ENCODE data around the gene ZNF512. TPM values are rescaled to one million over a fixed set of nuclear protein-coding genes. Genes with fewer than 3 reads are reported as not detected.

The ZNF512 gene
- total and polyA plus RNA-seq, 9 donors, result 28.8 to 79.7 (median 53.4) TPM

DNA sequence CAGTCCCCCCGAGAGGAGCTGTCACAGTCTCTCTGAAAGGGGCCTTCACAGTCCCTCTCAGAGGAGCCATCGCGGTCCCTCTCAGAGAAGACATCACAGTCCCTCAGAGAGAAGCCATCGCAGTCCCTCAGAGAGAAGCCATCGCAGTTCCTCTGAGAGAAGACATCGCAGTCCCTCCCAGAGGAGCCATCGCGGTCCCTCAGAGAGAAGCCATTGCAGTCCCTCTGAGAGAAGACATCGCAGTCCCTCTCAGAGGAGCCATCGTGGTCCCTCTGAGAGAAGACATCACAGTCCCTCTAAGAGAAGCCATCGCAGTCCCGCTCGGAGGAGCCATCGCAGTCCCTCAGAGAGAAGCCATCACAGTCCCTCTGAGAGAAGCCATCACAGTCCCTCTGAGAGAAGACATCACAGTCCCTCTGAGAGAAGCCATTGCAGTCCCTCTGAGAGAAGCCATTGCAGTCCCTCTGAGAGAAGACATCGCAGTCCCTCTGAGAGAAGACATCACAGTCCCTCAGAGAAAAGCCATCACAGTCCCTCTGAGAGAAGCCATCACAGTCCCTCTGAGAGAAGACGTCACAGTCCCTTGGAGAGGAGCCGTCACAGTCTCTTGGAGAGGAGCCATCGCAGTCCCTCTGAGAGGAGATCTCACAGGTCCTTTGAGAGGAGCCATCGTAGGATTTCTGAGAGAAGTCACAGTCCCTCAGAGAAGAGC is 1.3 kb upstream of the ZNF512 start:
- DNase-seq, result no peak

DNA sequence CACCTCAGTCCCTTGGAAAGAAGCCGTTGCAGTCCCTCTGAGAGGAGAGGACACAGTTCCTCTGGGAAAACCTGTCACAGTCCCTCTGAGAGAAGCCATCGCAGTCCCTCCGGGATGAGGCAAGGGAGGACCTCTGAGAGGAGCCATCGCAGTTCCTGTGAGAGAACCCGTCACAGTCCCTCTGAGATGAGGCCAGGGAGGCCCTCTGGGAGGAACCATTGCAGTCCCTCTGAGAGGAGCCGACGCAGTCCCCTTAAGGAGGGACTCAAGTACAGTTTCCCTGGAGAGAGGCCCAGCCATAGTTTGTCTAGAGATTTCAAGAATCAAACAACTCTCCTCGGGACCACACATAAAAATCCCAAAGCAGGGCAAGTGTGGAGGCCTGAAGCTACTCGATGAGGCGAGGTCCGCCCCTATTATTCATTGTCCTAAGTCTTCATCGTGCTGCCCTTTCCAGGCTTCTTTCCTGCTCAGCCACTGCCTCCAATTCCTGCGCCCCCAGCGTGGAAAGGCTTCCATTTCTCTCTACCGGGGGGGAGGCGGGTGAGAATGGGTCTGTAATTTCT is 630 bp upstream of the ZNF512 start:
- DNase-seq, result peak; percentile 13 to 38 (median 26)
- Histone ChIP-seq H3K27me3 (no peaks in the 10 kb centered on the region), H3K27ac (peak overlapping the region; percentile 5 to 66), H3K9me3 (no peaks in the 10 kb centered on the region), H3K4me1 (ENCODE audit: insufficient read depth) (peaks cover 8% of the 10 kb centered on the region), H3K36me3 (no peaks in the 10 kb centered on the region), H3K4me3 (peak overlapping the region; percentile 67)
- WGBS, 3 donors, result 79 to 80% (median 79%) methylated on average over 16 of the region's 16 CpGs
- TF ChIP-seq, protein P1, sequence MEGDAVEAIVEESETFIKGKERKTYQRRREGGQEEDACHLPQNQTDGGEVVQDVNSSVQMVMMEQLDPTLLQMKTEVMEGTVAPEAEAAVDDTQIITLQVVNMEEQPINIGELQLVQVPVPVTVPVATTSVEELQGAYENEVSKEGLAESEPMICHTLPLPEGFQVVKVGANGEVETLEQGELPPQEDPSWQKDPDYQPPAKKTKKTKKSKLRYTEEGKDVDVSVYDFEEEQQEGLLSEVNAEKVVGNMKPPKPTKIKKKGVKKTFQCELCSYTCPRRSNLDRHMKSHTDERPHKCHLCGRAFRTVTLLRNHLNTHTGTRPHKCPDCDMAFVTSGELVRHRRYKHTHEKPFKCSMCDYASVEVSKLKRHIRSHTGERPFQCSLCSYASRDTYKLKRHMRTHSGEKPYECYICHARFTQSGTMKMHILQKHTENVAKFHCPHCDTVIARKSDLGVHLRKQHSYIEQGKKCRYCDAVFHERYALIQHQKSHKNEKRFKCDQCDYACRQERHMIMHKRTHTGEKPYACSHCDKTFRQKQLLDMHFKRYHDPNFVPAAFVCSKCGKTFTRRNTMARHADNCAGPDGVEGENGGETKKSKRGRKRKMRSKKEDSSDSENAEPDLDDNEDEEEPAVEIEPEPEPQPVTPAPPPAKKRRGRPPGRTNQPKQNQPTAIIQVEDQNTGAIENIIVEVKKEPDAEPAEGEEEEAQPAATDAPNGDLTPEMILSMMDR (IDR thresholded peaks at IDR 0.05), result no peak
- TF ChIP-seq EP300 (IDR thresholded peaks at IDR 0.05), result no peak
- TF ChIP-seq POLR2A (IDR thresholded peaks at IDR 0.05), result no peak
- intact Hi-C loops (cut with DNase I), result loop anchor here in 1 of 4 donors (10.0 kb wide), 1 partner anchor 87 kb away; the partner anchor contains the start of genes FNDC4 and GCKR

More for the DNA sequence above, 1.3 kb upstream of the ZNF512 start:
- no peaks in the 10 kb centered on the region for H3K9me3 ChIP-seq
- H3K4me3 ChIP-seq, result no peak overlapping the region
- no peak overlapping the region for H3K27ac ChIP-seq
- H3K36me3 ChIP-seq, result no peaks in the 10 kb centered on the region
- TF ChIP-seq EP300 (IDR thresholded peaks at IDR 0.05) (no peak), POLR2A (IDR thresholded peaks at IDR 0.05) (no peak)
- TF ChIP-seq, protein P1 (IDR thresholded peaks at IDR 0.05), result no peak
- peaks cover 8% of the 10 kb centered on the region for H3K4me1 ChIP-seq (ENCODE audit: insufficient read depth)
- WGBS, 3 donors, result 93 to 97% (median 95%) methylated on average over 19 of the region's 19 CpGs
- intact Hi-C loops (cut with DNase I), result loop anchor here in 1 of 4 donors (10.0 kb wide), 1 partner anchor 87 kb away; the partner anchor contains the start of genes FNDC4 and GCKR
- H3K27me3 ChIP-seq, result no peaks in the 10 kb centered on the region

DNA sequence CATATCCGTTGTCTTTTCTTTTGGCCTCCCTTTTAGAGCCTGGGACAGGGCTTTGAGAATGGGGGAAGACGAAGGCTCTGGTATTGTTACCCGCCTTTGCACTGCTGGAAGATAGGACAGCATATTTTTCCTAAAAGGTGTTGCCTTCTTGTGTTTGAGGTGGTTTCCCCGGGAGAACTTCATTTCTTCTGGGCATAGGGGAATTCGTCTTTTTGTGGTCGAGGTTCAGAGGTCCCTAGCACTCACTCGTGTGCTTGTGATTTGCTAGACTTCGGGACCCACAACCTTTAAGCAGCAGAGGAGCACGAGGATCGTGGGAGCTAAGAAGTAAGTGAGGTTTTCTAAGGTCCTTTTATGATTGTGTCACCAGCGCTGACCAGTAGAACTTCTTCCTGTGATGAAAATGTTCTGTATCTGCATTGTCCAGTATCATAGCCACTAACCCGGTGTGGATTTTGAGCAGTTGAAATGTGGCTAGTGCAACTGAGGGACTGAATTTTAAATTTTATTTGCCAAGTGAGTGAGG is 611 bp downstream of the ZNF512 start:
- WGBS, 3 donors, result 2 to 5% (median 2%) methylated on average over 12 of the region's 12 CpGs
- Histone ChIP-seq H3K36me3 (no peaks in the 10 kb centered on the region), H3K4me3 (peak overlapping the region; percentile 67), H3K9me3 (no peaks in the 10 kb centered on the region), H3K27ac (peak overlapping the region; percentile 42 to 66), H3K27me3 (no peaks in the 10 kb centered on the region), H3K4me1 (ENCODE audit: insufficient read depth) (peaks cover 8% of the 10 kb centered on the region)
- intact Hi-C loops (cut with DNase I), result loop anchor here in 1 of 4 donors (10.0 kb wide), 1 partner anchor 89 kb away; the partner anchor contains the start of genes FNDC4 and GCKR
- TF ChIP-seq POLR2A (IDR thresholded peaks at IDR 0.05) (no peak), EP300 (IDR thresholded peaks at IDR 0.05) (no peak)
- TF ChIP-seq, protein P1 (IDR thresholded peaks at IDR 0.05), result no peak
- DNase-seq, result no peak

DNA sequence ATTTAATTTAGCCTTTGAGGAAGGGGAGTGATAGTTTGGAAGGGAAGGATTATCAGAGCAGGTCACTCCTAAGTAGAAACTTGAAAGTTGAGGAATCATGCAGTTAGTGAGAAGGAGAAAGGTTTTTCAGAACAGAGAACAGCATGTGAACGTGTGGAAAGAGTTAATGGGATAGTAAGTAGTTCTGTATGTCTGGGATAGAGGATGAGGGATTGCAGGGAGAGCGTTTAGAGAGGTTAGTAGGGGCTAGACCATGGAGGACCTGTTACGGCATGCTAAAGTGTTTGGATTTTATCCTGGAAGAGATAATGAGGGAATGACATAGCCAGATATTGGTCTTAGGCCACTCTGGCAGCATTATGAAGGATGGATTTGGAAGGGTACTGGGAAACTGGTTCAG is 1.8 kb downstream of the ZNF512 start:
- Histone ChIP-seq H3K36me3 (no peaks in the 10 kb centered on the region), H3K9me3 (no peaks in the 10 kb centered on the region), H3K27ac (no peak overlapping the region), H3K4me3 (no peak overlapping the region), H3K27me3 (no peaks in the 10 kb centered on the region), H3K4me1 (ENCODE audit: insufficient read depth) (peaks cover 8% of the 10 kb centered on the region)
- 62 to 87% (median 76%) methylated on average over 3 of the region's 3 CpGs for WGBS, 3 donors
- intact Hi-C loops (cut with DNase I), result loop anchor here in 1 of 4 donors (10.0 kb wide), 1 partner anchor 90 kb away; the partner anchor contains the start of genes FNDC4 and GCKR
- no peak for DNase-seq
- TF ChIP-seq, protein P1 (IDR thresholded peaks at IDR 0.05), result no peak
- no peak for TF ChIP-seq EP300 (IDR thresholded peaks at IDR 0.05)
- TF ChIP-seq POLR2A (IDR thresholded peaks at IDR 0.05), result no peak
